Ishikawa (cell line): ENCODE data around the gene NUP93.

ENCODE experiments used
- CEBPB ChIP-seq: IDR thresholded peaks from 2 replicates; pipeline ENCODE4 v1.6.1; 2012
- CREB1 ChIP-seq: IDR thresholded peaks from 2 replicates; pipeline ENCODE4 v1.6.1; 2012; ENCODE audit warnings: low read depth
- EGR1 ChIP-seq: IDR thresholded peaks from 2 replicates; pipeline ENCODE4 v1.6.1; 2012
- EP300 ChIP-seq: IDR thresholded peaks from 2 replicates; pipeline ENCODE4 v1.6.1; 2012; ENCODE audit warnings: borderline replicate concordance
- MAX ChIP-seq: IDR thresholded peaks from 2 replicates; pipeline ENCODE4 v1.6.1; 2012
- NFIC ChIP-seq: IDR thresholded peaks from 2 replicates; pipeline ENCODE4 v1.6.1; 2012
- RAD21 ChIP-seq: IDR thresholded peaks from 2 replicates; pipeline ENCODE4 v1.6.1; 2012; ENCODE audit warnings: low read depth
- REST ChIP-seq: IDR thresholded peaks from 2 replicates; pipeline ENCODE4 v1.6.1; 2012; ENCODE audit warnings: low read depth, mild to moderate bottlenecking
- TAF1 ChIP-seq: IDR thresholded peaks from 2 replicates; pipeline ENCODE4 v1.6.1; 2012; ENCODE audit warnings: low read depth, mild to moderate bottlenecking
- USF1 ChIP-seq: IDR thresholded peaks from 2 replicates; pipeline ENCODE4 v1.6.1; 2012
- ZBTB7A ChIP-seq: IDR thresholded peaks from 2 replicates; pipeline ENCODE4 v1.6.1; 2012; ENCODE audit warnings: low read depth

GRCh38 chr16:56767024-56767423 is 37.1 kb downstream of the NUP93 start:
- TF ChIP-seq NFIC: no peak
- TF ChIP-seq CREB1: no peak
- TF ChIP-seq TAF1: no peak
- no peak for TF ChIP-seq EGR1
- no peak for TF ChIP-seq ZBTB7A
- no peak for TF ChIP-seq EP300
- TF ChIP-seq MAX: no peak
- no peak for TF ChIP-seq REST
- no peak for TF ChIP-seq CEBPB
- TF ChIP-seq RAD21: no peak
- TF ChIP-seq USF1: no peak
